ENCODE data around the gene ILDR1. TPM values are rescaled to one million over a fixed set of nuclear protein-coding genes. Genes with fewer than 3 reads are reported as not detected.

ILDR1 gene
- total and polyA plus RNA-seq, 10 of the 15 experiments (the other 5 are each of a cell fraction or from before 2014, with no cell fraction given) = 1.3 to 12.0 (median 7.0) TPM

DNA sequence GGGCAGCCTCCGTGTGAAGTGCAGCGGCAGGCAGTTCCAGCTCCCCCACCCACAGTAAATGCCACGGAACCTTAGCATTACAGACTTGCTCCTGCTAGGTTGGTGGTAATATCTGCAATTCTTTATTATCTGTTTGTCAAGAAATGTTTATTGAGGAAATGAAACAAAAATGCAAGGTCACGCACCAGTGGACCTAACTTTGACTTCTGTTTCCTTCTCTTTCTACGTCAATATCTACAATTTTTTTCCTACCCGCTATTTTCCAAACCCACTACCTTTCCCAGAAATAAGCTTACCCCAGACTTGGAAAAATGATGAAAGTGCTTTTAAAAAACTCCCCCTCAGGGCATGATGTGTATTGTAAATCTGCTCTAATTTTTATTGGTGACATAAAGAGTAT lies 18.9 kb downstream of the ILDR1 start (continued):
- TF ChIP-seq DPF2 (IDR thresholded peaks at IDR 0.05) = peak; percentile 80
- no peak for TF ChIP-seq ZNF622 (IDR thresholded peaks at IDR 0.05)
- TF ChIP-seq STAT3 (IDR thresholded peaks at IDR 0.05; ENCODE audit: low read depth, low read length) = no peak
- no peak for TF ChIP-seq POLR2A (IDR thresholded peaks at IDR 0.05; ENCODE audit: low read depth, low read length)
- TF ChIP-seq NRF1 (conservative IDR thresholded peaks at IDR 0.05; ENCODE audit: low read depth, low read length) = no peak
- peak; percentile 62 for TF ChIP-seq ZNF24 (IDR thresholded peaks at IDR 0.05)
- TF ChIP-seq EZH2 (IDR thresholded peaks at IDR 0.05; ENCODE audit: borderline replicate concordance, control insufficient read depth, low read depth, low read length) = no peak
- TF ChIP-seq ESRRA (IDR thresholded peaks at IDR 0.05; ENCODE audit: low read length) = no peak
- peak; percentile 37; the same call in 1 of the 2 replicates for TF ChIP-seq ZNF217 (IDR thresholded peaks at IDR 0.05)
- TF ChIP-seq FOXK2 (IDR thresholded peaks at IDR 0.05) = no peak
- TF ChIP-seq RELA (IDR thresholded peaks at IDR 0.05; ENCODE audit: borderline replicate concordance, partially characterized antibody) = no peak
- TF ChIP-seq GATAD2B (conservative IDR thresholded peaks at IDR 0.05; ENCODE audit: low read depth) = peak; percentile 16; the same call in 1 of the 2 replicates
- TF ChIP-seq, protein P1, sequence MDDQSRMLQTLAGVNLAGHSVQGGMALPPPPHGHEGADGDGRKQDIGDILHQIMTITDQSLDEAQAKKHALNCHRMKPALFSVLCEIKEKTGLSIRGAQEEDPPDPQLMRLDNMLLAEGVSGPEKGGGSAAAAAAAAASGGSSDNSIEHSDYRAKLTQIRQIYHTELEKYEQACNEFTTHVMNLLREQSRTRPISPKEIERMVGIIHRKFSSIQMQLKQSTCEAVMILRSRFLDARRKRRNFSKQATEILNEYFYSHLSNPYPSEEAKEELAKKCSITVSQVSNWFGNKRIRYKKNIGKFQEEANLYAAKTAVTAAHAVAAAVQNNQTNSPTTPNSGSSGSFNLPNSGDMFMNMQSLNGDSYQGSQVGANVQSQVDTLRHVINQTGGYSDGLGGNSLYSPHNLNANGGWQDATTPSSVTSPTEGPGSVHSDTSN (IDR thresholded peaks at IDR 0.05; ENCODE audit: insufficient replicate concordance, low read depth, low read length) = no peak
- peak in 1 of 2 experiments; percentile 73; a peak in 3 of 4 replicates for TF ChIP-seq EP300 (IDR thresholded peaks at IDR 0.05; ENCODE audit: borderline replicate concordance in 1 of 2, control insufficient read depth in 1 of 2, low read depth in 2 of 2, low read length in 2 of 2)
- no peak for TF ChIP-seq MEF2A (IDR thresholded peaks at IDR 0.05; ENCODE audit: insufficient read depth, low read depth, low read length)
- TF ChIP-seq PAX8 (IDR thresholded peaks at IDR 0.05) = peak; percentile 99
- no peak; the same call in none of the 2 replicates for TF ChIP-seq FOXM1 (IDR thresholded peaks at IDR 0.05; ENCODE audit: low read depth, low read length)
- TF ChIP-seq MXI1 (IDR thresholded peaks at IDR 0.05; ENCODE audit: low read depth, low read length) = no peak
- no peak for TF ChIP-seq ASH2L (IDR thresholded peaks at IDR 0.05; ENCODE audit: borderline replicate concordance, low read depth)
- TF ChIP-seq CTCF (IDR thresholded peaks at IDR 0.05 in 2 of 3, conservative IDR thresholded peaks at IDR 0.05 in 1 of 3; ENCODE audit: control insufficient read depth in 2 of 3, extremely low read depth in 1 of 3, insufficient read depth in 1 of 3, low read depth in 3 of 3, low read length in 3 of 3) = no peak
- TF ChIP-seq TBL1XR1 (IDR thresholded peaks at IDR 0.05; ENCODE audit: low read depth, low read length) = no peak
- no peak for TF ChIP-seq ZZZ3 (IDR thresholded peaks at IDR 0.05; ENCODE audit: control insufficient read depth, insufficient read length, low read depth)
- no peak for TF ChIP-seq SRF (IDR thresholded peaks at IDR 0.05; ENCODE audit: low read depth in 2 of 2, low read length in 2 of 2)
- no peak for TF ChIP-seq HDGF (IDR thresholded peaks at IDR 0.05)
- TF ChIP-seq ZNF274 (IDR thresholded peaks at IDR 0.05; ENCODE audit: insufficient read depth, insufficient read length) = no peak
- no peak; the same call in 1 of the 2 replicates for TF ChIP-seq ATF7 (IDR thresholded peaks at IDR 0.05; ENCODE audit: low read depth)
- TF ChIP-seq ETV6 (conservative IDR thresholded peaks at IDR 0.05 in 1 of 2, IDR thresholded peaks at IDR 0.05 in 1 of 2; ENCODE audit: borderline replicate concordance in 1 of 2, low read depth in 1 of 2) = no peak; a peak in 1 of 4 replicates
- TF ChIP-seq JUNB (IDR thresholded peaks at IDR 0.05) = peak; percentile 6; the same call in 1 of the 2 replicates
- TF ChIP-seq IKZF2 (IDR thresholded peaks at IDR 0.05) = peak; percentile 94 to 96
